RWPE1 (cell line): ENCODE measurements around the gene POLR2F.

ENCODE experiments used
- CTCF ChIA-PET: fragments of 350-600 bp; sonication (Branson Sonifier 250); formaldehyde crosslinking; extraction: SDS; loops from one replicate; lab custom pipeline; 2021; lab: Yijun Ruan, JAX
- POLR2A ChIA-PET: fragments of 400-600 bp; formaldehyde crosslinking; extraction: SDS; loops from one replicate; lab custom pipeline; 2020; ENCODE audit warnings: antibody characterized with exemption; ENCODE audit not compliant: low non-redundant PET; lab: Yijun Ruan, JAX
- DNase-seq: peaks from one replicate; pipeline ENCODE4 v3.0.0; 2012; ENCODE audit warnings: low spot score
- H3K27ac ChIP-seq: fragments of 450-650 bp; 2 replicates; pipeline ENCODE4 v1.5.1; 2017
- TF ChIP-seq, protein P1 (sequence below): fragments of 450-650 bp; conservative IDR thresholded peaks from 2 replicates; pipeline ENCODE4 v1.5.1; 2017; ENCODE audit warnings: low read depth, mild to moderate bottlenecking

Gene POLR2F

DNA sequence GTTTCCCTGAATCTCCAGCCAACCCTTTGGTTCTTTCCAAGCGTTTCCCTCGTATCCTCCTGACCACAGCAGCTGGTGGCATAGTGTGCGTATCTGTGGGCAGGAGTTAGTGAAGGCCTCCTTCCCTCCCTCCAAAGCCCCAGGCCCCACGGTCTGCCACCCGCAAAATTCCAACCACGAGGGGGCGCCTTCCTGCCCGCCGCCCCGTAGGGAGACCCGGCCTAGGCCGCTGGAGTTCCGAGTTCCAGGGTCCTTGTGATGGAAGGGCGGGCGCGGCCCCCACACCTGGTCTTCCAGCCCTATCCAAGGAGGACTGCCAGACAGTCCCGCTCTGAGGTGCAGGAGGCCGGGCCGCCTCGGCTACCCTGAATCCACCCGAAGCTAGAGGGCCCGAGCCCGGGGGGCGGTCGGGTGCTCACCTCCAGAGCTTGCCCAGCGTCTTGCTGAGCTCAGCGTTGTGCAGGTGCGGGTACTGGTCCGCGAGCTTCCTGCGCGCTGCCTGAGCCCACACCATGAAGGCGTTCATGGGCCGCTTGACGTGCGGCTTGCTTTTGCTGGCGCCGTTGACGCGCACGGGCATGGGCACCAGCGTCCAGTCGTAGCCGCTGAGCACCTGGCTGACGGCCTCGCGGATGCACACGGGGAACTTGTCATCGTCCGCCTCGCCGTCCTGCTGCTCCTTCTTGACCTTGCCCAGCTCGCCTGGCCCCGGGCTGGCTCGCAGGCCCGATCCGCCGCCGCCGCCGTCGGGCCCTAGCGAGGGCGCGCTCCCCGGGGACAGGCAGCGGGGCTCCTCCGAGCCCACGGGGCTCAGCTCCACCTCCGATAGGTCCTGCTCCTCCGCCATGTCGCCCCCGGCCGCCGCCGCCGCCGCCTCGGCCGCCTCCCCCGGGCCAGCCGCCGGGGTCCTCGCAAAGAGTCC lies 29.7 kb downstream of the POLR2F start:
- no peak for DNase-seq
- TF ChIP-seq, protein P1, sequence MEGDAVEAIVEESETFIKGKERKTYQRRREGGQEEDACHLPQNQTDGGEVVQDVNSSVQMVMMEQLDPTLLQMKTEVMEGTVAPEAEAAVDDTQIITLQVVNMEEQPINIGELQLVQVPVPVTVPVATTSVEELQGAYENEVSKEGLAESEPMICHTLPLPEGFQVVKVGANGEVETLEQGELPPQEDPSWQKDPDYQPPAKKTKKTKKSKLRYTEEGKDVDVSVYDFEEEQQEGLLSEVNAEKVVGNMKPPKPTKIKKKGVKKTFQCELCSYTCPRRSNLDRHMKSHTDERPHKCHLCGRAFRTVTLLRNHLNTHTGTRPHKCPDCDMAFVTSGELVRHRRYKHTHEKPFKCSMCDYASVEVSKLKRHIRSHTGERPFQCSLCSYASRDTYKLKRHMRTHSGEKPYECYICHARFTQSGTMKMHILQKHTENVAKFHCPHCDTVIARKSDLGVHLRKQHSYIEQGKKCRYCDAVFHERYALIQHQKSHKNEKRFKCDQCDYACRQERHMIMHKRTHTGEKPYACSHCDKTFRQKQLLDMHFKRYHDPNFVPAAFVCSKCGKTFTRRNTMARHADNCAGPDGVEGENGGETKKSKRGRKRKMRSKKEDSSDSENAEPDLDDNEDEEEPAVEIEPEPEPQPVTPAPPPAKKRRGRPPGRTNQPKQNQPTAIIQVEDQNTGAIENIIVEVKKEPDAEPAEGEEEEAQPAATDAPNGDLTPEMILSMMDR, result no peak
- no peak overlapping the region for H3K27ac ChIP-seq
- CTCF ChIA-PET, result interaction anchor here (0.6 kb wide), 1 partner anchor 55 kb away, joined by 3 read pairs; no protein-coding TSS in a partner anchor
- POLR2A ChIA-PET, result no interaction called here

DNA sequence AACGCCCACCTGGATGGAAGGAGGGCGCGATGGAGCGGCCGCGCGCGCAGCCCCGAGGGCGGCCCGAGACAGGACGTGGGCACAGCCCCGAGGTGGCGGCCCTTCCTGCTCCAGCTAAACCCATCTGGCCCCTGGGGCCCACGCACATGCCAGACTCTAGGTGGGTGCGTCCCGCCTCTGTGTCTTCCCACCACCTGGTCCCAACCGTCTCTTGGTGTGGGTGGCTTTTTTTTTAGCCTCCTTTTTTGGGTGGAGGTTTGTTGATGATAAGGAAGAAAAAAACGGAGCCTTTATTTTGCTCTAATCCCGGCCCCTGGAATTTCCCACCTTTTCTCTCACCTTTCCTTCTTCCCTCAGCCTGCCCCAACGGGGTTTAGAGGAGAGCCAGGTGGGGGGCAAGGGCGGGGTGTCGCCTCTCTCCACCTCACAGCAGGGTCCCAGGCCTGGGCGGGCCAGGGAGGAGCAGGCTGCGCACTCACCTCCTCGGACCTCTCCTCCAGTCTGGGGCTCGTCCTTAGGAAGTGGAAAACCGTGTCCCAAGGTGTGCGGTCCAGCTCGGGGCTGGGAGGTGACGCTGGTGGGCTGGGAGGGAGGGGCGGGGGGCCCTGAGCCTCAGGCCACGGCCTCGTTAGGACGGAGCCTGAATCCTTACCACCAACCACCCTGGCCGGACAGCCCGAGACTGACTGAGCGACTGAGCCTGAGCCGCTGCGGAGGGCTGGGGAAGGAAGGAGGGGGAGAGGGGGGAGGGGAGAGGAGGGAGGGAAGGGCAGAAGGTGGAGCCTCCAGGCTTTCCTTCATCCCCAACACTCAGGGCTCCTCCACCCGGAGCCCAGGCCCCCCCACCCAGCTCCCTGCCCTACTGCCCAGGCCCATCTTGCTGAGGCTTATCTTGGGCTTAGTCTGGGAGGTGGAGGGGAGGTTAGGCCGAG lies 30.6 kb downstream of the POLR2F start, which contains the start of gene SOX10:
TSS of gene SOX10 (minus strand) at position 696 of the 932 bp plus-strand sequence. CDS start 771 bp downstream, outside the sequence.
- POLR2A ChIA-PET, result no interaction called here
- no peak within 1 kb of the TSS for H3K27ac ChIP-seq
- TF ChIP-seq, protein P1, result no peak
- CTCF ChIA-PET, result no interaction called here
- no peak for DNase-seq

DNA sequence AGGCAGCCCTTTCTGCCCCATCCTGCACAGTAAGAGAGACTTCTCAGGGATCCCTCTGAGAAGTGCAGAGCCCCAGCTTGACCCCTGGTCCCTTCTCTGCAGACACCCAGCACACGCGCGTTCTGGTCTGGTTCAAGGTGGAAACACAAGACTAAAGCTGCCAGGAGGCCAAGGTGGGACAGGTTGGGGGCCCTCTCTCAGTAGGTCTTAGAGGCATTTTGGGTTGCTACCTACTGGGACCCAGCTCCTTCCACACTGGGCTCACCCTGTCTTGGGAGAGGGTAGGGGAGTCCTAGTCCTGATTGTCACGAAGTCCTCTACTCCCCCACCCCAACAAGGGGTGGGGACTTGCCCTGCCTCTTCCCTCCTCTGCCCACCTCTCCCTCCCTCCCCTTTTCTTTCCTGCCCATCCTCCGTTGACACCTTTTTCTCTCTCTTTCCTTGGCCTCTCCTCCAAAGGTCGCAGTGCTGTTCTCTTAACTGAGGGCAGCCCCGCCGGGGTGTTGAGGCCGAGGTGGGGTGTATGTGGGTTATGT lies 31.6 kb downstream of the POLR2F start:
- DNase-seq, result no peak
- ChIA-PET CTCF (no interaction called here), POLR2A (no interaction called here)
- TF ChIP-seq, protein P1, result no peak
- no peak overlapping the region for H3K27ac ChIP-seq

DNA sequence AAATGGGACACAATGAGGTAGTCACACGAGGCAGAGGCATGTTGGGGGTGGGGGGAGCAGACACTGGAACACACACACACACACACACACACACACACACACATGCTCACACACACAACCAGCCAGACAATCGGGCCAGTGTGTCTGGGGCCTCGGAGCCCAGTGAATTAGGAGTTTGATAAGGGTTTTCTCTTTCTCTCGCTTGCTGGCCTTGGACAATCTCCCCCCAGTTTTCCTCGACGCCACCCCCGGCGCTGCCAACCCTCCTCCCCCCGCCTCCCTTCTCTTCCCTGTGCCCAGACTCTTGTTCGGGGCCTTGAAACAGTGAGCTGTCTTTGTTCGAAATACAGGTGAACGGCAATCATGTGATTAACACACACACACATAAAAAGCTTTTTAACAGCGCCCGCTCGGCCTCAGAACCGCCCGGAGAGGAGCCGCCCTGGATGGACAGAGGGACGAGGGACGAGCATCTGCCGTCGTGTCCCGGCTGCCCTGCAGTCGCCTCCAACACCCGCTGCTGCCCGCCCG lies 32.3 kb downstream of the POLR2F start:
- no peak for DNase-seq
- POLR2A ChIA-PET, result no interaction called here
- CTCF ChIA-PET, result interaction anchor here (0.7 kb wide), 1 partner anchor 342 kb away, joined by 6 read pairs; no protein-coding TSS in a partner anchor

DNA sequence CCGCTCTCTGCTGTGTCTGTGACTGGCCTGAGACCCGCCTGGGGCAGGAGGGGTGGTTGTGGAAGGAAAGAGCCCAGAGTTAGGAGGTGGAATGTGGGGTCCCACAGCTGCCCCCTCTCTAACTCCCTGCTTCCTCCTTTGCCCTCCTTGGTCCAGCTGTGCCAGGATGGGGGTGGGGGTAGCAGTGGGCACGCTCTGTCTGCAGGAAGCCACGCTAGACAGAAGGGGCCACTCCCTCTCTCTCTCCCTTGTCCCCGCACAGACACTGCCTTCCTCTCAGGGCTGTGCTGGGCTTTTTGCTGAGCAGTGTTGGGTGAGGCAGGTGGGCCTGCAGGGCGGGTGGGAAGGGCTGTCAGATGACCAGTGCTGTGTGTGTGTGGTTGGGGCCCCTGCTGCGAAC lies 32.9 kb downstream of the POLR2F start:
- no peak overlapping the region; the same call in 1 of the 2 replicates for H3K27ac ChIP-seq
- no peak for DNase-seq
- CTCF ChIA-PET, result no interaction called here
- TF ChIP-seq, protein P1, result no peak
- POLR2A ChIA-PET, result no interaction called here

More for the DNA sequence above, 32.3 kb downstream of the POLR2F start:
- no peak overlapping the region for H3K27ac ChIP-seq
- TF ChIP-seq, protein P1, result no peak
